Mononuclear cell (primary cell): ENCODE measurements around the gene IMMP2L. TPM values are rescaled to one million over a fixed set of nuclear protein-coding genes. Genes with fewer than 3 reads are reported as not detected.

Experiments
- H3K27me3 ChIP-seq: 2 replicates; pipeline ENCODE4 v1.6.0; 2011; ENCODE audit warnings: low read length, control low read depth; ENCODE audit not compliant: insufficient read depth
- H3K4me1 ChIP-seq: 2 replicates; pipeline ENCODE4 v1.5.1; 2011; ENCODE audit warnings: mild to moderate bottlenecking, low read length, control low read depth; ENCODE audit not compliant: insufficient read depth
- H3K4me3 ChIP-seq: 2 replicates; pipeline ENCODE4 v1.5.1; 2011; ENCODE audit warnings: mild to moderate bottlenecking, low read length, moderate library complexity
- H3K9me3 ChIP-seq: 2 replicates; pipeline ENCODE4 v1.5.1; 2011; ENCODE audit warnings: low read depth, mild to moderate bottlenecking, control low read depth, low read length
- total RNA-seq: library from RNA; depleted of rRNA; stranded (reverse); fragments of >200 nt; gene quantifications from one replicate; pipeline ENCODE4 v1.2.3, GENCODE V29; 2012

The IMMP2L gene
- total RNA-seq, 1 donor = 14.6 TPM

- peaks cover 4% of the 10 kb centered on the region for H3K4me1 ChIP-seq
- H3K27me3 ChIP-seq = no peaks in the 10 kb centered on the region
Observed at GRCh38 chr7:111101856-111102646, 460.2 kb downstream of the IMMP2L start.

GRCh38 chr7:111098926-111099250, 463.4 kb downstream of the IMMP2L start:
- Histone ChIP-seq H3K27me3 (no peaks in the 10 kb centered on the region), H3K4me1 (peaks cover 2% of the 10 kb centered on the region), H3K9me3 (no peaks in the 10 kb centered on the region), H3K4me3 (no peak overlapping the region)

More at GRCh38 chr7:111101856-111102646, 460.2 kb downstream of the IMMP2L start:
- Histone ChIP-seq H3K9me3 (no peaks in the 10 kb centered on the region), H3K4me3 (no peak overlapping the region)

GRCh38 chr7:111098011-111098925, 464.0 kb downstream of the IMMP2L start:
- Histone ChIP-seq H3K4me3 (no peak overlapping the region), H3K4me1 (no peaks in the 10 kb centered on the region), H3K27me3 (no peaks in the 10 kb centered on the region), H3K9me3 (no peaks in the 10 kb centered on the region)

GRCh38 chr7:111096997-111097396, 465.3 kb downstream of the IMMP2L start:
- Histone ChIP-seq H3K4me3 (no peak overlapping the region), H3K4me1 (no peaks in the 10 kb centered on the region), H3K9me3 (no peaks in the 10 kb centered on the region), H3K27me3 (no peaks in the 10 kb centered on the region)

GRCh38 chr7:111094419-111094818, 467.9 kb downstream of the IMMP2L start:
- no peaks in the 10 kb centered on the region for H3K9me3 ChIP-seq
- no peaks in the 10 kb centered on the region for H3K4me1 ChIP-seq
- H3K27me3 ChIP-seq = no peaks in the 10 kb centered on the region
- no peak overlapping the region for H3K4me3 ChIP-seq

- H3K9me3 ChIP-seq = no peaks in the 10 kb centered on the region
- H3K27me3 ChIP-seq = no peaks in the 10 kb centered on the region
- peak overlapping the region; percentile 12 for H3K4me3 ChIP-seq
- no peaks in the 10 kb centered on the region for H3K4me1 ChIP-seq
Observed at GRCh38 chr7:111093496-111093895, 468.8 kb downstream of the IMMP2L start.

GRCh38 chr7:111092406-111093236, 469.7 kb downstream of the IMMP2L start:
- H3K4me1 ChIP-seq = no peaks in the 10 kb centered on the region
- H3K4me3 ChIP-seq = peak overlapping the region; percentile 34
- H3K9me3 ChIP-seq = no peaks in the 10 kb centered on the region
- no peaks in the 10 kb centered on the region for H3K27me3 ChIP-seq

GRCh38 chr7:111091593-111092358, 470.5 kb downstream of the IMMP2L start:
- H3K4me1 ChIP-seq = no peaks in the 10 kb centered on the region
- no peaks in the 10 kb centered on the region for H3K9me3 ChIP-seq
- H3K4me3 ChIP-seq = peak overlapping the region; percentile 34
- H3K27me3 ChIP-seq = no peaks in the 10 kb centered on the region

- H3K4me1 ChIP-seq = no peaks in the 10 kb centered on the region
- no peaks in the 10 kb centered on the region for H3K9me3 ChIP-seq
- no peaks in the 10 kb centered on the region for H3K27me3 ChIP-seq
- peak within 1 kb of the TSS; percentile 34 for H3K4me3 ChIP-seq
Observed at GRCh38 chr7:111090846-111091245, 471.4 kb downstream of the IMMP2L start, which contains the start of gene LRRN3. TSS of gene LRRN3 (plus strand) at chr7:111091127. CDS start at chr7:111122773, 31,646 bp downstream.

- no peak overlapping the region for H3K4me3 ChIP-seq
- no peaks in the 10 kb centered on the region for H3K27me3 ChIP-seq
- no peaks in the 10 kb centered on the region for H3K9me3 ChIP-seq
- no peaks in the 10 kb centered on the region for H3K4me1 ChIP-seq
Observed at GRCh38 chr7:111089822-111090426, 472.4 kb downstream of the IMMP2L start.

- Histone ChIP-seq H3K27me3 (no peaks in the 10 kb centered on the region), H3K9me3 (no peaks in the 10 kb centered on the region), H3K4me1 (peaks cover 5% of the 10 kb centered on the region), H3K4me3 (no peak overlapping the region)
Observed at GRCh38 chr7:111088328-111088727, 474.0 kb downstream of the IMMP2L start.

GRCh38 chr7:111086532-111086931, 475.8 kb downstream of the IMMP2L start:
- H3K9me3 ChIP-seq = no peaks in the 10 kb centered on the region
- H3K27me3 ChIP-seq = no peaks in the 10 kb centered on the region
- H3K4me3 ChIP-seq = no peak overlapping the region
- peaks cover 9% of the 10 kb centered on the region for H3K4me1 ChIP-seq

GRCh38 chr7:111085356-111085755, 476.9 kb downstream of the IMMP2L start:
- no peaks in the 10 kb centered on the region for H3K27me3 ChIP-seq
- H3K4me1 ChIP-seq = peaks cover 9% of the 10 kb centered on the region
- H3K4me3 ChIP-seq = no peak overlapping the region
- no peaks in the 10 kb centered on the region for H3K9me3 ChIP-seq

GRCh38 chr7:111083413-111083812, 478.9 kb downstream of the IMMP2L start:
- peaks cover 9% of the 10 kb centered on the region for H3K4me1 ChIP-seq
- H3K27me3 ChIP-seq = no peaks in the 10 kb centered on the region
- no peaks in the 10 kb centered on the region for H3K9me3 ChIP-seq
- no peak overlapping the region for H3K4me3 ChIP-seq
